ENCODE data around the gene ADAT2.

DNA sequence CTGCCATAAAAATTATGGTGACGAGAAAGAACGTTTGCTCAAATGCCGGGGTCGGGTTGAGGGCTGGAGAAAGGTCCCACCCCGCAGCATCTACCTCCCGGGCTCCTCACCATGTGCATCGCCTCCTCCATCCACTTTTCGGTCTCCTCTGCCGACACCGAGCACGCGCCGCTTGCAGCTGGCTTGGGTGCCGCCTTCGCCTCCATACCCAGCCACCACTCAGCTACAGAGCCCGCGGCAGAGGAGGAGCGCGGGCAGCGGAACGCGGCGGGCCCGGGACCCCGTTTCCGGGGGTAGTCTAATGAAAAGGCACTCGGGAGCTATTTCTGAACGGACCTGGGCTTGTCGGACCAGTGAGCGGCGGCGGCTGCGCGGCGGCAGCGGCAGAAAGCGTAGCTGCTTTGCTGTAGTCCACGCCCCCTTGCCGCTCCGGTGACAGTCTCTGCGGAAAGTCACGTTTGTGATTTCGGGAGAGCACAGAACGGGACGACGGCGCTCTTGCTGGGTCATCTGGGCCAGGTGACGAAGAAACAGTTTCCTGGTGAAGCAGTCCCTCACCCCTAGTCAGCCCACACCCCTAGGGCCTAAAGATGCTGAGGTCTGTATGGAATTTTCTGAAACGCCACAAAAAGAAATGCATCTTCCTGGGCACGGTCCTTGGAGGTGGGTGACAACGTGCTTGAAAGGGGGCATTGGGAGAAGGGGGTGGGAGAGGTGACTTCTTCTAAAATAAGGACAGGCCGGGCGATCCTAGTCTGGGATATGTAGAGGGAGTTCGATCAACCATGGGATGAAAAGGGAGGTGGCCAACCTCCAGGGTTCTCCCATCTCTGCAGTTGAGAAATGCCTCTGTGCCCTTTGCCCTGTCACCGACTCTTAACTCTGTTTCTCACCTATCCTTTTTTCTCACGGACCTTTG is at the start of gene ADAT2, which contains the start of gene PEX3:
- TF ChIP-seq POLR2AphosphoS5 (IDR thresholded peaks at IDR 0.05), result peak; percentile 80
- TF ChIP-seq EZH2 (IDR thresholded peaks at IDR 0.05; ENCODE audit: borderline replicate concordance, insufficient read depth, low read length, poor library complexity, severe bottlenecking), result no peak
- TF ChIP-seq RAD21 (conservative IDR thresholded peaks at IDR 0.05), result peak; percentile 56

All from neural cell (in vitro differentiated cells).